ENCODE results near the gene SRGN.
A peak's percentile ranks its signal among the peaks of the same experiment; 100 is the strongest.

DNA sequence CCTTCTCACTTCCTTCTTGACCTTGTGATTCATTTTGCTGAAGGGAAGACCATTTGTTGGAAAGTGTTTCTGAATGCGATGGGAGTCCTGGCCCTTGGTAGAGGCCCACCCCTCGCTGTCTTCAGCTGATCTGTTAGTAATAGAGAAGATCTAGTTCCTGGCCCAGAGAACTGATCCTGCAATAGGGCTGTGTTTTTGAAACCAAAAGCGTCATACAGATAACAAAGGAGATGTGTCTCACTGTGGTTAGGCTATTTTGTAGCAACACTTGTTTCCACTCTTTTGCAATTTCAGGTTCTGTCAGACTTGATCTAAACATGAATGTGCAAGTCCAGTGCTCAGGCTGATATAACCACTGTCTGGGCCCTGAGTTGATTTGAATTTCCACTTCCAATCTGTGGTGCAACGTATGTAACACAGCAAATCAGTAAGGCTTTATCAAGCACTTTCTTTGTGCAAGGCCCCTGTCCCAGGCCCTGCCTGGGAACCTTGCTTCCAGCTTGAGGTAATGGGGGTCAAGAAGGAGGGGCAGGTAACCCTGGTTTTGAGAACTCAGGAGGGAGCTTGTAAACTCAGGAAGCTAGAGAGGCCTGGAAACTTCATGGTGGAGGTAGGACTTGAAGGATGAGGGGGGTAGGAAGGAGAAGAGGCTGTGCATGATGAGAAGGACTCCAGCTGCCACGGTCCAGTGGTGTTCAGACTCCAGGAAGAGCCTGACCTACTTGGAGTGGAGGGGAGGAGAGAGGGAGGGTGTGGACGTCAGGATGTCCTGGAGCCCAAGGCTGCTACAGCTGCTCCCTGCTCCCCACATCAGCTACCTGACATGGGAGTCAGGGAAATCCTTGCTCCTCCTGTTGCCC lies 42.2 kb upstream of the SRGN start:
- TF ChIP-seq CREB1 (IDR thresholded peaks at IDR 0.05; ENCODE audit: low read depth) (peak; percentile 64), CHD4 (IDR thresholded peaks at IDR 0.05) (no peak), TARDBP (IDR thresholded peaks at IDR 0.05; ENCODE audit: borderline replicate concordance) (no peak), EP300 (IDR thresholded peaks at IDR 0.05; ENCODE audit: borderline replicate concordance in 1 of 2, control insufficient read depth in 1 of 2, low read depth in 2 of 2, low read length in 2 of 2) (peak; percentile 78 to 84; a peak in 3 of 4 replicates), SMC3 (IDR thresholded peaks at IDR 0.05; ENCODE audit: borderline replicate concordance, low read length) (no peak; the same call in 1 of the 2 replicates)
- TF ChIP-seq, protein P1, sequence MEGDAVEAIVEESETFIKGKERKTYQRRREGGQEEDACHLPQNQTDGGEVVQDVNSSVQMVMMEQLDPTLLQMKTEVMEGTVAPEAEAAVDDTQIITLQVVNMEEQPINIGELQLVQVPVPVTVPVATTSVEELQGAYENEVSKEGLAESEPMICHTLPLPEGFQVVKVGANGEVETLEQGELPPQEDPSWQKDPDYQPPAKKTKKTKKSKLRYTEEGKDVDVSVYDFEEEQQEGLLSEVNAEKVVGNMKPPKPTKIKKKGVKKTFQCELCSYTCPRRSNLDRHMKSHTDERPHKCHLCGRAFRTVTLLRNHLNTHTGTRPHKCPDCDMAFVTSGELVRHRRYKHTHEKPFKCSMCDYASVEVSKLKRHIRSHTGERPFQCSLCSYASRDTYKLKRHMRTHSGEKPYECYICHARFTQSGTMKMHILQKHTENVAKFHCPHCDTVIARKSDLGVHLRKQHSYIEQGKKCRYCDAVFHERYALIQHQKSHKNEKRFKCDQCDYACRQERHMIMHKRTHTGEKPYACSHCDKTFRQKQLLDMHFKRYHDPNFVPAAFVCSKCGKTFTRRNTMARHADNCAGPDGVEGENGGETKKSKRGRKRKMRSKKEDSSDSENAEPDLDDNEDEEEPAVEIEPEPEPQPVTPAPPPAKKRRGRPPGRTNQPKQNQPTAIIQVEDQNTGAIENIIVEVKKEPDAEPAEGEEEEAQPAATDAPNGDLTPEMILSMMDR (IDR thresholded peaks at IDR 0.05 in 2 of 3, conservative IDR thresholded peaks at IDR 0.05 in 1 of 3; ENCODE audit: control insufficient read depth in 2 of 3, extremely low read depth in 1 of 3, insufficient read depth in 1 of 3, low read depth in 3 of 3, low read length in 3 of 3), result no peak

Measured in GM12878 (cell line).